ENCODE results near the gene ASH1L. TPM values are rescaled to one million over a fixed set of nuclear protein-coding genes. Genes with fewer than 3 reads are reported as not detected.
"Not testable (repeated sequence)": the region's sequence is repeated elsewhere in the genome, so short reads cannot be mapped to it uniquely, and the experiment has no call there.

The ASH1L gene
- polyA plus RNA-seq, 1 experiment, result 30.6 TPM

DNA sequence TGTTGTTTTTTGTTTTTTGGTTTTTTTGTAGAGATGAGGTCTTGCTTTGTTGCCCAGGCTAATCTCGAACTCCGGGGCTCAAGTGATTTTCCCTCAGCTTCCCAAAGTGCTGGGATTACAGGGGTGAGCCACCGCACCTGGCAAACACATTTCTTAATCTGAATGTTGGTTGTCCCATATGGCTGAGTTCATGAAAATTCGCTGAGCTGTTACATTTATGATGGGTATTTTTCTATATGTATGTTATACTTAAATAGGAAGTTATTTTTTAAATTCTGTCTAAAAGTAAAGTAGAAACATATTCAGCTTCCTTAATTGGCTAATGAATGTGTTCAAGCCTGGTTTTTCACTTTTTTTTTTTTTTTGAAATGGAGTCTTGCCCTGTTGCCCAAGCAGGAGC lies 75.1 kb downstream of the ASH1L start:
- TF ChIP-seq, protein P1, sequence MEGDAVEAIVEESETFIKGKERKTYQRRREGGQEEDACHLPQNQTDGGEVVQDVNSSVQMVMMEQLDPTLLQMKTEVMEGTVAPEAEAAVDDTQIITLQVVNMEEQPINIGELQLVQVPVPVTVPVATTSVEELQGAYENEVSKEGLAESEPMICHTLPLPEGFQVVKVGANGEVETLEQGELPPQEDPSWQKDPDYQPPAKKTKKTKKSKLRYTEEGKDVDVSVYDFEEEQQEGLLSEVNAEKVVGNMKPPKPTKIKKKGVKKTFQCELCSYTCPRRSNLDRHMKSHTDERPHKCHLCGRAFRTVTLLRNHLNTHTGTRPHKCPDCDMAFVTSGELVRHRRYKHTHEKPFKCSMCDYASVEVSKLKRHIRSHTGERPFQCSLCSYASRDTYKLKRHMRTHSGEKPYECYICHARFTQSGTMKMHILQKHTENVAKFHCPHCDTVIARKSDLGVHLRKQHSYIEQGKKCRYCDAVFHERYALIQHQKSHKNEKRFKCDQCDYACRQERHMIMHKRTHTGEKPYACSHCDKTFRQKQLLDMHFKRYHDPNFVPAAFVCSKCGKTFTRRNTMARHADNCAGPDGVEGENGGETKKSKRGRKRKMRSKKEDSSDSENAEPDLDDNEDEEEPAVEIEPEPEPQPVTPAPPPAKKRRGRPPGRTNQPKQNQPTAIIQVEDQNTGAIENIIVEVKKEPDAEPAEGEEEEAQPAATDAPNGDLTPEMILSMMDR (IDR thresholded peaks at IDR 0.05; ENCODE audit: low read depth, low read length), result no peak
- no peak overlapping the region for H3K27ac ChIP-seq (ENCODE audit: low read depth, low read length)
- ChIA-PET CTCF (no interaction called here), POLR2A (no interaction called here)
- DNase-seq (ENCODE audit: low read depth, low spot score), result no peak
- no peak overlapping the region for H3K4me3 ChIP-seq (ENCODE audit: low read depth, low read length)
- no peaks in the 10 kb centered on the region for H3K9me3 ChIP-seq (ENCODE audit: control insufficient read depth, insufficient read depth, low read length)
- H3K27me3 ChIP-seq (ENCODE audit: control insufficient read depth, insufficient read depth, low read length), result no peaks in the 10 kb centered on the region

DNA sequence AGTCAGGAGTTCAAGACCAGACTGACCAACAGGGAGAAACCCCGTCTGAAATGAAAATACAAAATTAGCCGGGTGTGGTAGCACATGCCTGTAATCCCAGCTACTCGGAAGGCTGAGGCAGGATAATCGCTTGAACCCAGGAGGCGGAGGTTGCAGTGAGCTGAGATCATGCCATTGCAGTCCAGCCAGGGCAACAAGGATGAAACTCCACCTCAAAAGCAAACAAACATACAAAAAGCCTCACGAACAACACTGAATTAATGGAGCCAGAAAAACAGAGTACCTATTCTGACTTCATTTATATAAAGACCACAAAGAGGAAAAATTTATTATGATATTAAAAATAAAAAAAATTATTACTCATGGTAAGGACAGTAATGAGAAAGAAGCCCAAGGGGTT lies 75.7 kb downstream of the ASH1L start:
- DNase-seq (ENCODE audit: low read depth, low spot score); H3K27ac ChIP-seq (ENCODE audit: low read depth, low read length); H3K4me3 ChIP-seq (ENCODE audit: low read depth, low read length); H3K9me3 ChIP-seq (ENCODE audit: control insufficient read depth, insufficient read depth, low read length); POLR2A ChIA-PET; H3K27me3 ChIP-seq (ENCODE audit: control insufficient read depth, insufficient read depth, low read length): not testable (repeated sequence)
- CTCF ChIA-PET, result interaction anchor here (0.6 kb wide), 1 partner anchor 21 kb away, joined by 4 read pairs; no protein-coding TSS in a partner anchor

DNA sequence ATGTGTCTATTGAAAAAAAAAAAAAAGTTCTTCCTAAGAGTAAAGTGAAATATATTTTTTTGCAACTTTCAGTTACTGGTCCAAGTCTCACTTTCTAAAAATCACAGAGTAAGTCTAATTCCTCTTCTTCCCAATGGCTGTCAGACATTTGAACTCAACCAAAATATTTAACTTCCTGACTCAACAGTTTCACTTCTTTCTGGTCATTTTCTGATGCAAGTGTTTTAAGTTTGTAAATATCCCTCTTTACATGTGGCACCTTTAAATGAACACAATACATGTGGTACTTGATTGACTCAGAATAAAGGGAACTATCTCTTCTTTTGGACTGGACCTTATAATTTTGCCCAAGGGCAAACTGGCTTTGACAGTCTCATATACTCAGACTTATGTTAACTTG lies 76.7 kb downstream of the ASH1L start:
- no peaks in the 10 kb centered on the region for H3K9me3 ChIP-seq (ENCODE audit: control insufficient read depth, insufficient read depth, low read length)
- ChIA-PET POLR2A (no interaction called here), CTCF (no interaction called here)
- H3K27me3 ChIP-seq (ENCODE audit: control insufficient read depth, insufficient read depth, low read length), result no peaks in the 10 kb centered on the region
- no peak overlapping the region for H3K27ac ChIP-seq (ENCODE audit: low read depth, low read length)
- TF ChIP-seq, protein P1 (IDR thresholded peaks at IDR 0.05; ENCODE audit: low read depth, low read length), result no peak
- no peak for DNase-seq (ENCODE audit: low read depth, low spot score)
- no peak overlapping the region for H3K4me3 ChIP-seq (ENCODE audit: low read depth, low read length)

DNA sequence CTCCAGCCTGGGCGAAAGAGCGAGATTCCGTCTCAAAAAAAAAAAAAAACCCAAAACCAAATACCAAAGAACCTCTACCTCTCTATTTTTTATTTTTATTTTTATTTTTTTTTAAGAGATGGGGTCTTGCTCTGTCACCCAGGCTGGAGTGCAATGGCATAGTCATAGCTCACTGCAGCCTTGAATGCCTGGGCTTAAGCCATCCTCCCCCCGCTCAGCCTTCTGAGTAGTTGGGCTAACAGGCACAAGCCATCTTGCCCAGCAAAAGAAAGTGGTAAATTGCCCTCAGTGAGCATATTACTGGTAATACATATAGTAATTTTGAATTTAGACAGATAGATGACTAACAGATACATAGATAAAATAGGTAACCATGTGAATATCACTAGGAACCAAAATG lies 77.4 kb downstream of the ASH1L start:
- POLR2A ChIA-PET, result no interaction called here
- TF ChIP-seq, protein P1 (IDR thresholded peaks at IDR 0.05; ENCODE audit: low read depth, low read length), result no peak
- CTCF ChIA-PET, result no interaction called here

DNA sequence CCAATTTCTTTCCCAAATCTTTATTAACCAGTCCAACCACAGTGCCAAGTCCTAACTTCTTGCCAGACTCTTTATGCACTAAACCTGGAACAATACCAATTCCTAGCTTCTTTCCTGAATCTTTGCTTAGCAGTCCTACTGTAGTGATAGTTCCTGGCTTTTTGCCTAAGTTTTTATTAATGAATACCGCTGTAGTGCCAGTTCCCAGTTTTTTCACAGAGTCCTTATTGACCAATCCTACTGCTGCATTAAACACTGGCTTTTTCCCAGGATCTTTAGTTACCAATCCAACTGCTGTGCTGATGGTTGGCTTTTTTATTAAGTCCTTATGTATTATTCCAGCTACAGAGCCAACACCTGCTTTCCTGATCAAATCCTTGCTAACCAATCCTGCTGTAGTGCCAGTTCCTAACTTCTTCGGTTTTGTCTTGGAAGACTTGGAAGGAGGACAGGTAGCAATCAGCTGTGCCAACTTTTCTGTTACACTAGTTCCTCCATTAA lies 80.8 kb downstream of the ASH1L start:
- TF ChIP-seq, protein P1 (IDR thresholded peaks at IDR 0.05; ENCODE audit: low read depth, low read length), result no peak
- Histone ChIP-seq H3K9me3 (ENCODE audit: control insufficient read depth, insufficient read depth, low read length) (no peaks in the 10 kb centered on the region), H3K27ac (ENCODE audit: low read depth, low read length) (no peak overlapping the region), H3K27me3 (ENCODE audit: control insufficient read depth, insufficient read depth, low read length) (no peaks in the 10 kb centered on the region), H3K4me3 (ENCODE audit: low read depth, low read length) (no peak overlapping the region)
- POLR2A ChIA-PET, result no interaction called here
- CTCF ChIA-PET, result no interaction called here
- DNase-seq (ENCODE audit: low read depth, low spot score), result no peak

More for the DNA sequence above, 77.4 kb downstream of the ASH1L start:
- no peaks in the 10 kb centered on the region for H3K9me3 ChIP-seq (ENCODE audit: control insufficient read depth, insufficient read depth, low read length)
- no peak for DNase-seq (ENCODE audit: low read depth, low spot score)
- no peak overlapping the region for H3K4me3 ChIP-seq (ENCODE audit: low read depth, low read length)
- no peak overlapping the region for H3K27ac ChIP-seq (ENCODE audit: low read depth, low read length)
- no peaks in the 10 kb centered on the region for H3K27me3 ChIP-seq (ENCODE audit: control insufficient read depth, insufficient read depth, low read length)

DNA sequence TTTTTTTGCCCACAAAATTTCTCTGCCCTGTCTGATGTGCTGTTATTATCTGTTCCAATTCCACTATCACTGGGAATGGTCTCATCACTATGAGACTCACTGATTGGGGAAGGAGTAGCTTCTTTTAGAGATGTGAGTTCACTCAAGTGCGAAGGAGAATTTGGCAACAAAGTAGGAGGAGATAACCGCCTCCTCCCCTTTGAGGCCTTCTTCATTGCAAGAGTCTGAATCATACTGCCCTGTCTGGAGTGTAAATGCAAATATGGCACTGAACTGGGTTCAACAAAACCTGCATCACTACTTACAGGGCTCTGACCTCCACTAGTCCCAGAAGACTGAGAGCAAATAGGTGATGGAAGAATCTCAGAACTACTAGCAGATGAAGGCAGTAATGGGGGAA lies 83.4 kb downstream of the ASH1L start:
- no peaks in the 10 kb centered on the region for H3K27me3 ChIP-seq (ENCODE audit: control insufficient read depth, insufficient read depth, low read length)
- TF ChIP-seq, protein P1 (IDR thresholded peaks at IDR 0.05; ENCODE audit: low read depth, low read length), result no peak
- no peaks in the 10 kb centered on the region for H3K9me3 ChIP-seq (ENCODE audit: control insufficient read depth, insufficient read depth, low read length)
- H3K27ac ChIP-seq (ENCODE audit: low read depth, low read length), result no peak overlapping the region
- ChIA-PET CTCF (interaction anchor here (0.8 kb wide), 1 partner anchor 306 kb away, joined by 3 read pairs; the partner anchor contains the start of gene KRTCAP2), POLR2A (no interaction called here)
- H3K4me3 ChIP-seq (ENCODE audit: low read depth, low read length), result no peak overlapping the region
- no peak for DNase-seq (ENCODE audit: low read depth, low spot score)
